AG10803 (cell line): ENCODE measurements around the gene RPTOR.

Experiments used
- DNase-seq: peaks from one replicate; pipeline ENCODE4 v3.0.0; 2010; ENCODE audit warnings: low read depth
- H3K4me3 ChIP-seq: 2 replicates; pipeline ENCODE4 v1.5.1; 2011; ENCODE audit warnings: mild to moderate bottlenecking, low read length, control low read depth
- CTCF ChIP-seq: conservative IDR thresholded peaks from 2 replicates; pipeline ENCODE4 v1.5.1; 2011; ENCODE audit warnings: mild to moderate bottlenecking, low read length, control low read depth, inconsistent platforms

RPTOR gene

GRCh38 chr17:80785477-80786178, 241.0 kb downstream of the RPTOR start:
- no peak for DNase-seq
- no peak overlapping the region for H3K4me3 ChIP-seq
- TF ChIP-seq CTCF = no peak

GRCh38 chr17:80786470-80786869, 241.8 kb downstream of the RPTOR start:
- DNase-seq = no peak
- no peak overlapping the region for H3K4me3 ChIP-seq
- no peak for TF ChIP-seq CTCF

- no peak overlapping the region for H3K4me3 ChIP-seq
- DNase-seq = no peak
- no peak for TF ChIP-seq CTCF
Measured at GRCh38 chr17:80786887-80787286, 242.2 kb downstream of the RPTOR start.

GRCh38 chr17:80787881-80788280, 243.2 kb downstream of the RPTOR start:
- no peak for TF ChIP-seq CTCF
- H3K4me3 ChIP-seq = no peak overlapping the region
- no peak for DNase-seq

GRCh38 chr17:80789356-80789902, 244.8 kb downstream of the RPTOR start:
- TF ChIP-seq CTCF = no peak
- peak overlapping the region; percentile 10 for H3K4me3 ChIP-seq
- DNase-seq = peak; percentile 94

- no peak overlapping the region for H3K4me3 ChIP-seq
- DNase-seq = no peak
- no peak for TF ChIP-seq CTCF
Measured at GRCh38 chr17:80790021-80790765, 245.6 kb downstream of the RPTOR start.
